CD8-positive, alpha-beta memory T cell (primary cell): Measurements from ENCODE around the gene RNF17. TPM values are rescaled to one million over a fixed set of nuclear protein-coding genes. Genes with fewer than 3 reads are reported as not detected.

ENCODE experiments used
- CTCF ChIA-PET: fragments of 350-600 bp; sonication (Branson Sonifier 250); formaldehyde crosslinking; loops from one replicate; lab custom pipeline; 2021; ENCODE audit warnings: antibody characterized with exemption; lab: Charles Lee
- POLR2A ChIA-PET: fragments of 350-600 bp; sonication (Branson Sonifier 250); formaldehyde crosslinking; loops from one replicate; lab custom pipeline; 2021; ENCODE audit warnings: antibody characterized with exemption; lab: Charles Lee
- DNase-seq, 5 donors: peaks; one replicate each; pipeline versions ENCODE4 v3.0.0 to v3.0.0-alpha.2; 2020 to 2022; ENCODE audit warnings: mixed read lengths in 1 of 5
- H3K27ac ChIP-seq: one replicate; pipeline ENCODE4 v1.7.0; 2013; ENCODE audit warnings: low read depth, mild to moderate bottlenecking, low read length, moderate library complexity
- H3K27me3 ChIP-seq: 2 replicates; pipeline ENCODE4 v1.7.0; 2013; ENCODE audit warnings: low read length, mild to moderate bottlenecking; ENCODE audit not compliant: insufficient read depth, poor library complexity, severe bottlenecking
- H3K36me3 ChIP-seq: 2 replicates; pipeline ENCODE4 v1.7.0; 2013; ENCODE audit warnings: mild to moderate bottlenecking, low read length, moderate library complexity; ENCODE audit not compliant: insufficient read depth
- H3K4me1 ChIP-seq: 2 replicates; pipeline ENCODE4 v1.7.0; 2013; ENCODE audit warnings: mild to moderate bottlenecking, low read length, moderate library complexity; ENCODE audit not compliant: insufficient read depth
- H3K4me3 ChIP-seq: 2 replicates; pipeline ENCODE4 v1.7.0; 2013; ENCODE audit warnings: mild to moderate bottlenecking, low read length
- H3K9me3 ChIP-seq: 2 replicates; pipeline ENCODE4 v1.7.0; 2013; ENCODE audit warnings: mild to moderate bottlenecking, low read length
- H3K27ac Mint-ChIP-seq, 8 donors: one replicate each; pipeline ENCODE4 v1.8.0; 2020 to 2021; ENCODE audit warnings: mixed read lengths in 8 of 8, mild to moderate bottlenecking in 6 of 8, inconsistent platforms in 3 of 8, moderate library complexity in 3 of 8
- H3K27me3 Mint-ChIP-seq, 2 donors: one replicate each; pipeline ENCODE4 v1.8.0; 2020 to 2021; ENCODE audit warnings: mixed read lengths in 2 of 2, mild to moderate bottlenecking in 1 of 2, moderate library complexity in 1 of 2
- H3K36me3 Mint-ChIP-seq, 3 donors: one replicate each; pipeline ENCODE4 v1.8.0; 2020 to 2021; ENCODE audit warnings: mixed read lengths in 3 of 3, inconsistent platforms in 1 of 3, mild to moderate bottlenecking in 1 of 3
- H3K4me1 Mint-ChIP-seq, 3 donors: one replicate each; pipeline ENCODE4 v1.8.0; 2020 to 2021; ENCODE audit warnings: mixed read lengths in 3 of 3, inconsistent platforms in 1 of 3, mild to moderate bottlenecking in 1 of 3
- H3K4me3 Mint-ChIP-seq, 7 donors: one replicate each; pipeline ENCODE4 v1.8.0; 2020 to 2021; ENCODE audit warnings: mixed read lengths in 7 of 7, mild to moderate bottlenecking in 6 of 7, moderate library complexity in 4 of 7, inconsistent platforms in 2 of 7
- H3K9me3 Mint-ChIP-seq, 5 donors: one replicate each; pipeline ENCODE4 v1.8.0; 2020 to 2022; ENCODE audit warnings: mixed read lengths in 5 of 5, mild to moderate bottlenecking in 3 of 5, moderate library complexity in 2 of 5, inconsistent platforms in 1 of 5
- polyA plus RNA-seq: library from polyadenylated mRNA; unstranded; fragments of 300-500 nt; fragmentation: Illumina TruSeq; gene quantifications from one replicate; pipeline ENCODE4 v1.2.3, GENCODE V29; 2021
- total RNA-seq, 2 experiments: library from RNA; stranded (reverse); gene quantifications; one replicate each; pipeline ENCODE4 v1.2.3, GENCODE V29; 2021

The RNF17 gene
- total and polyA plus RNA-seq, 3 experiments from 2014 or later, result not detected

DNA sequence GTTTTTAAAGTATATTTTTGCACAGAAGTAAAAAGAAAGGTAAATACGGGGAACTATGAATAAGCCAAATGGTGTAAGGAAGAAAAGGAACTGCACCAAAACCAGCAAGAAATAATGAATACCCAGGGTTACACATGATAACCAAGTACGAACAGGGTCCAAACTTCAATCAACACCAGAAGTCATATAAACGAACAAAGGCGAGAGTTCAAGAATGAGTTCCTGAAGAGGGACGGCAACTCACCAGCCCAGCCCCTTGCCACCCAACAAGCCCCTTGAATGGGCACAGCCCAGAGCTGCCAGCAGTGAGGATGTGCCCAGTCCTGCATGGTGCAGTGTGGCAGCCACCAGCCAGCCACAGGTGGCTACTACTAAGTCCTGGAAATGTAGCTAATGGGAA is 132.1 kb downstream of the RNF17 start:
- no peaks in the 10 kb centered on the region for H3K4me1 ChIP-seq
- no peaks in the 10 kb centered on the region for H3K9me3 ChIP-seq
- Mint-ChIP-seq H3K9me3 (no peaks in the 10 kb centered on the region), H3K36me3 (peaks cover 13 to 53% (median 27%) of the 10 kb centered on the region in 3 donors), H3K27ac (no peak overlapping the region), H3K4me3 (no peak overlapping the region), H3K27me3 (peaks cover 0 to 3% of the 10 kb centered on the region in 2 donors), H3K4me1 (no peaks in the 10 kb centered on the region)
- H3K27ac ChIP-seq, result no peak overlapping the region
- no peaks in the 10 kb centered on the region for H3K27me3 ChIP-seq
- ChIA-PET POLR2A (no interaction called here), CTCF (no interaction called here)
- no peak overlapping the region for H3K4me3 ChIP-seq
- no peak for DNase-seq
- H3K36me3 ChIP-seq, result no peaks in the 10 kb centered on the region

DNA sequence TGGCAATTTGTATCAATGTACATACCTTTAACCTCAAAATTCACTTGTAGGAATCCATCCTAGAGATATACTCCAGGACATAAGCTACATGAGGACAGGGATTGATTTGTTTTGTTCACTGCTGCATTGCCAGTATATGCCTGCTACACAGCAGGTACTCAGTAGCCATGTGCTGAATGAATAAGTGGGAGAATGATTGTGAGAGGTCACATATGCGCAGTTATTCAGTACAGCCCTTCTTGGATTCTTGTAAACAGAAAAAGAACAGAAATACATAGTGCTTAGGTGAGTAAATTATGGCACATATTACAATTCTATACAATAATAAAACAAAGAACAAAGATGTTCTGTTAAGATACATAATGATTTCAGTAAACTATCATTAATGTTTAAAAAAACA is 133.3 kb downstream of the RNF17 start:
- Histone ChIP-seq H3K9me3 (no peaks in the 10 kb centered on the region), H3K27ac (no peak overlapping the region), H3K4me1 (no peaks in the 10 kb centered on the region), H3K36me3 (no peaks in the 10 kb centered on the region), H3K4me3 (no peak overlapping the region), H3K27me3 (no peaks in the 10 kb centered on the region)
- Mint-ChIP-seq H3K36me3 (peaks cover 13 to 43% (median 29%) of the 10 kb centered on the region in 3 donors), H3K4me1 (no peaks in the 10 kb centered on the region), H3K4me3 (no peak overlapping the region), H3K9me3 (no peaks in the 10 kb centered on the region), H3K27ac (no peak overlapping the region), H3K27me3 (peaks cover 0 to 2% of the 10 kb centered on the region in 2 donors)
- ChIA-PET POLR2A (no interaction called here), CTCF (no interaction called here)
- DNase-seq, result no peak

DNA sequence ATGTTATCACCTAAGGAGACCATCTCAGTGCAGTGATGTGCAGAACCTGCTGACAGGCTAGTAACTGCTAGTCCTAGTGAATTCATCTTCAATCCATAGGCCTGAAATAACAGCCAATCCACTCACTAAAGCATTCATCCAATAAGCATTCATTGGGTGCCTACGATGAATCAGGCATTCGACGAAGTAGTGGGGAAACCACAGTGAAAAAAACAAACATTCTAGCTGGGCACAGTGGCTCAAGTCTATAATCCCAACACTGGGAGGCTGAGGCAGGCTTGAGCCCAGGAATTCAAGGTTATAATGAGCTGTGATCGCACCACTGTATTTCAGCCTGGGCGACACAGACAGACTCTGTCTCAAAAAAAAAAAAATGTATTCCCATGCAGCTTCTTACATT is 135.6 kb downstream of the RNF17 start:
- Histone ChIP-seq H3K9me3 (no peaks in the 10 kb centered on the region), H3K4me1 (no peaks in the 10 kb centered on the region), H3K36me3 (no peaks in the 10 kb centered on the region), H3K27me3 (no peaks in the 10 kb centered on the region), H3K4me3 (no peak overlapping the region), H3K27ac (no peak overlapping the region)
- ChIA-PET CTCF (no interaction called here), POLR2A (no interaction called here)
- Mint-ChIP-seq H3K4me3 (no peak overlapping the region), H3K4me1 (no peaks in the 10 kb centered on the region), H3K9me3 (no peaks in the 10 kb centered on the region), H3K27me3 (no peaks in the 10 kb centered on the region), H3K36me3 (peaks cover 0 to 27% (median 25%) of the 10 kb centered on the region in 3 donors), H3K27ac (no peak overlapping the region)
- no peak for DNase-seq

DNA sequence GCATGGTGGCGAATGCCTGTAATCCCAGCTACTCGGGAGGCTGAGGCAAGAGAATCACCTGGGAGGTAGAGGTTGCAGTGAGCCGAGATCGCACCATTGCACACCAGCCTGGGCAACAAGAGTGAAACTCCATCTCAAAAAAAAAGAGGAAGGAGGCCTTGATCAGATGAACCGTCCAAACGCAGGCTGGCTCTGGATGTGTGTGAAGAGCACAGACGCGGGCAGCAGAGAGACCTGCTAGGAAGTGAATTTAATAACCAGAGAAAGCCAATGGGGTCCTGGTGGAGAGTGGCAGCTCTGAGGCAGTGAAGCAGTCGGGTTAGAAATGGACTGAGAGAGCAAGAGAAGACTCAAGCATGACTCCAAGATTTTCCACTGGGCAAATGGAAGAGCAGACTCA is 136.5 kb downstream of the RNF17 start:
- no peak overlapping the region for H3K4me3 ChIP-seq
- no peaks in the 10 kb centered on the region for H3K27me3 ChIP-seq
- H3K9me3 ChIP-seq, result no peaks in the 10 kb centered on the region
- no peak for DNase-seq
- H3K27ac Mint-ChIP-seq, result no peak overlapping the region
- no peaks in the 10 kb centered on the region for H3K9me3 Mint-ChIP-seq
- no peaks in the 10 kb centered on the region for H3K4me1 Mint-ChIP-seq
- no peaks in the 10 kb centered on the region for H3K36me3 ChIP-seq
- CTCF ChIA-PET, result no interaction called here
- H3K27ac ChIP-seq, result no peak overlapping the region
- H3K4me1 ChIP-seq, result no peaks in the 10 kb centered on the region
- POLR2A ChIA-PET, result no interaction called here
- H3K27me3 Mint-ChIP-seq, result no peaks in the 10 kb centered on the region
- H3K4me3 Mint-ChIP-seq, result no peak overlapping the region
- H3K36me3 Mint-ChIP-seq, result peaks cover 0 to 32% (median 29%) of the 10 kb centered on the region in 3 donors

DNA sequence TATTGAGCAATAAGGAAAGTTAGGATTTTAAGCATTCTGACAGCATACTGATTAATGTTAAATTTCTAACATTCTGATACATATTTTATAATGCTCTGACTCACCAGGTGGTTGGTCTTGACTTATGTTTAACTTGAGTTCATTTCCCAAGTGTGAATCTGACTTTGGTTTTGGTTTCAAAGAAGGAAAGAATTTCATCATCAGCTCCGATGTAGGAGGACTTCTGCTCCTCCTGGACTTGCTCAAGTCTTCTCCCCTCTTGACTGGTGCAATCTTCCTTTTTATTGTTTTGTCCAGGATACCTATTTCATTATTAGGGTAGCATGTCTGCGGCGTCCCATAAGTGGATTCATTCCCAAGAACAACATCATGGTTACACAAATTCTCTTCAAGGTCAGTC is 141.3 kb downstream of the RNF17 start:
- no peak overlapping the region for H3K27ac ChIP-seq
- no peaks in the 10 kb centered on the region for H3K4me1 ChIP-seq
- POLR2A ChIA-PET, result no interaction called here
- H3K27ac Mint-ChIP-seq, result no peak overlapping the region
- peaks cover 11 to 38% (median 32%) of the 10 kb centered on the region in 3 donors for H3K36me3 Mint-ChIP-seq
- H3K36me3 ChIP-seq, result no peaks in the 10 kb centered on the region
- no peaks in the 10 kb centered on the region for H3K9me3 Mint-ChIP-seq
- no peaks in the 10 kb centered on the region for H3K27me3 Mint-ChIP-seq
- H3K4me3 Mint-ChIP-seq, result no peak overlapping the region
- no peaks in the 10 kb centered on the region for H3K4me1 Mint-ChIP-seq
- no peaks in the 10 kb centered on the region for H3K27me3 ChIP-seq
- H3K9me3 ChIP-seq, result no peaks in the 10 kb centered on the region
- H3K4me3 ChIP-seq, result no peak overlapping the region
- CTCF ChIA-PET, result no interaction called here
- DNase-seq, result no peak

DNA sequence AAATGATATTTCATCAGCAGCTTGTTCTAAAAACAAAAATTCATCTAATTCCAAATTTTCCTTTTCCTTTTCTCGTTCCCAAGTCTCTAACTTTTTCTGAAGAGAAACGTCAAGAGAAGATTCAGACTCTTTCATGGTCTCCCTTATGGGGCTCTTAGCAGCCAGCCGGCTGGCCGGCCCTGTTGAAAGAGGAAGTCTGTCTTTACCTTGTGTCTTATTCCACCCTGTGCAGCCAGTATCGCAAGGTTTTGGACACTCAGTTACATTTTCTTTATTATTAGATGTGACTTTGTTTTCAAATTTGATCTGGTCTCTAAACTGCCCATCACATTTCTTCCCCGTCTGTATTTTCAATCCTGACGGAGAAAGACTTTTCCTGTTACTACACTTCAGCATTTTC is 142.3 kb downstream of the RNF17 start:
- Histone ChIP-seq H3K27me3 (no peaks in the 10 kb centered on the region), H3K36me3 (no peaks in the 10 kb centered on the region), H3K27ac (no peak overlapping the region), H3K4me3 (no peak overlapping the region), H3K4me1 (no peaks in the 10 kb centered on the region), H3K9me3 (no peaks in the 10 kb centered on the region)
- H3K36me3 Mint-ChIP-seq, result peaks cover 11 to 36% (median 29%) of the 10 kb centered on the region in 3 donors
- no peaks in the 10 kb centered on the region for H3K9me3 Mint-ChIP-seq
- CTCF ChIA-PET, result no interaction called here
- no peaks in the 10 kb centered on the region for H3K27me3 Mint-ChIP-seq
- no peaks in the 10 kb centered on the region for H3K4me1 Mint-ChIP-seq
- peak overlapping the region in 1 of 8 donors; percentile 71 for H3K27ac Mint-ChIP-seq
- DNase-seq, result no peak
- POLR2A ChIA-PET, result no interaction called here
- no peak overlapping the region for H3K4me3 Mint-ChIP-seq

DNA sequence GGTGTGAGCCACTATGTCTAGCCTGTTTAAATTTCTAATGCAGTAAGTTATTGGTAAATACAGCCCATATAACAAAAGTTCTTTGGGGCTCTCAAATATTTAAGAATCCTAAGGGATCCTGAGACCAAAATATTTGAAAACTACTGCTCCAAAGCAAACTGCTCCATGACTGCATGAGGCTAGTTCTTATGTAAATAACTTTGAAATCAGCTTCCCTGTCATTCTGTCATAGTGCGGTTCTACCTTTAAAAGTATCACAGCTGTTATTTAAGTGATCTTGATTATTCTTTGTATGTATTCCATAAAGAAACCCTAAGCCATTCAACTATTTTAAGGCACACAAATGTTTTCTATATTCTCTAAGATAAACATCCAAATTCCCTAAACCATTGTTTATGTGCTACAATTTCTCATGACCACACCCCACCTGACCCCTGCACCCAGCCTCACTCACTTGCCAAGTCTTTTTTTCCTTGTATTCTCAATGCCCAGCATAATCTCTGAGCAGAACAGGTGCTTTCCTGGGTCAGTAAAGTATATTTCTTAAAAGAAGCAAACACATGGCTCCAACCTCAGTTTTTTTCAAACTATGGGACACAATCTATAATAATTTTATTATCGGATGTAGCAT is 146.6 kb downstream of the RNF17 start:
- no peaks in the 10 kb centered on the region for H3K4me1 Mint-ChIP-seq
- ChIA-PET POLR2A (no interaction called here), CTCF (no interaction called here)
- Histone ChIP-seq H3K4me3 (no peak overlapping the region), H3K4me1 (no peaks in the 10 kb centered on the region), H3K27me3 (no peaks in the 10 kb centered on the region), H3K27ac (no peak overlapping the region), H3K9me3 (no peaks in the 10 kb centered on the region), H3K36me3 (no peaks in the 10 kb centered on the region)
- peaks cover 11 to 36% (median 16%) of the 10 kb centered on the region in 3 donors for H3K36me3 Mint-ChIP-seq
- H3K9me3 Mint-ChIP-seq, result no peaks in the 10 kb centered on the region
- no peaks in the 10 kb centered on the region for H3K27me3 Mint-ChIP-seq
- H3K27ac Mint-ChIP-seq, result peak overlapping the region in 1 of 8 donors; percentile 36
- H3K4me3 Mint-ChIP-seq, result no peak overlapping the region
- no peak for DNase-seq

DNA sequence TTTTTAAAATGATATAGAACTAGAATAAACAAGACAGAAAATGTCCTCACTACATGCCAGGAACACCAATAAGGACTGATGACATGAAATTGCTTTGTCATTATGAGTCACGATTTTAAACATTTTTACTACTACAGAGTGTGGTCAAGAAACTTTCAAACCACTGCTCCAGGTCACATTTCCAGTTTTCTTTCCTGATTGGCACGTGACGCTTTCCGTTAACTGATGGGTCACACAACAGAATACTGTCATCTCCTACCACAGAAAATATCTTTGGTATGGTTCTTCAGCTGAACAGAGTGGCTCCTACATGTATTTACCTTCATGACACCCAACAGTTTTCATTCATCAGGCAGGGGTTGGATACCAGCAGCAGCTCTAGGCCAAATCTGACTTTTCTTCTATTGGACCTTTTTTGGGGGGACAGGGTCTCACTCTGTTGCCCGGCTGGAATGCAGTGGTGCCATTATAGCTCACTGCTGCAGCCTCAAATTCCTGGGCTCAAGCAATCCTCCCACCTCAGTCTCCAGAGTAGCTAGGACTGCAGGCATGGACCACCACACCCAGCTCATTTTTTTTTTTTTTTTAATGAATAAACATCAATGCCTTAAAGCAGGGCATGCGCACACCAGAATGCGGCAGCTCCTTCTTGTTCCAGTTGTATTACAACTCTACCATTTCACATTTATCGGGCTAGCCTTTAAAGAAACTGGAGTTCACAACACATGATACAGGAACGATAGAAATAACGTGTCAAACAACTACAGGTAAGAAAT is 147.4 kb downstream of the RNF17 start:
- Histone ChIP-seq H3K36me3 (no peaks in the 10 kb centered on the region), H3K27me3 (no peaks in the 10 kb centered on the region), H3K4me1 (no peaks in the 10 kb centered on the region), H3K9me3 (no peaks in the 10 kb centered on the region), H3K4me3 (no peak overlapping the region), H3K27ac (no peak overlapping the region)
- H3K27me3 Mint-ChIP-seq, result no peaks in the 10 kb centered on the region
- CTCF ChIA-PET, result no interaction called here
- no peaks in the 10 kb centered on the region for H3K9me3 Mint-ChIP-seq
- no peak overlapping the region for H3K4me3 Mint-ChIP-seq
- peaks cover 0 to 2% (median 0%) of the 10 kb centered on the region in 3 donors for H3K4me1 Mint-ChIP-seq
- H3K36me3 Mint-ChIP-seq, result peaks cover 9 to 29% (median 11%) of the 10 kb centered on the region in 3 donors
- no peak for DNase-seq
- no peak overlapping the region for H3K27ac Mint-ChIP-seq
- POLR2A ChIA-PET, result no interaction called here
